ENCODE results near the gene GALNT6. TPM values are rescaled to one million over a fixed set of nuclear protein-coding genes. Genes with fewer than 3 reads are reported as not detected.
A peak's percentile ranks its signal among the peaks of the same experiment; 100 is the strongest.

The GALNT6 gene
- total RNA-seq, 4 donors from 2014 or later: 2.1 to 3.5 (median 2.4) TPM

GRCh38 chr12:51345681-51346080 is 45.5 kb downstream of the GALNT6 start:
- no peaks in the 10 kb centered on the region for H3K36me3 ChIP-seq
- no peak overlapping the region for H3K27ac ChIP-seq
- no peak for TF ChIP-seq CTCF (IDR thresholded peaks at IDR 0.05)
- no peak for TF ChIP-seq POLR2AphosphoS5 (IDR thresholded peaks at IDR 0.05)
- no peak for TF ChIP-seq POLR2A (IDR thresholded peaks at IDR 0.05)
- no peak for TF ChIP-seq EP300 (IDR thresholded peaks at IDR 0.05)
- H3K4me3 ChIP-seq: no peak overlapping the region
- no peak for ATAC-seq
- peaks cover 0 to 4% (median 3%) of the 10 kb centered on the region in 3 donors for H3K4me1 ChIP-seq
- no peaks in the 10 kb centered on the region for H3K27me3 ChIP-seq
- H3K9me3 ChIP-seq: no peaks in the 10 kb centered on the region
- WGBS, 2 donors (ENCODE audit: low coverage in 1 of 2): 60 to 78% methylated on average over 3 to 5 of the region's 7 CpGs

- 100% methylated on average over 1 to 2 of the region's 2 CpGs for WGBS, 2 donors (ENCODE audit: low coverage in 1 of 2)
- no peak overlapping the region for H3K27ac ChIP-seq
- H3K4me3 ChIP-seq: no peak overlapping the region
- H3K27me3 ChIP-seq: no peaks in the 10 kb centered on the region
- no peak for ATAC-seq
- peaks cover 0 to 4% (median 3%) of the 10 kb centered on the region in 3 donors for H3K4me1 ChIP-seq
- H3K36me3 ChIP-seq: no peaks in the 10 kb centered on the region
- H3K9me3 ChIP-seq: no peaks in the 10 kb centered on the region
- no peak for TF ChIP-seq CTCF (IDR thresholded peaks at IDR 0.05)
- TF ChIP-seq EP300 (IDR thresholded peaks at IDR 0.05): no peak
- no peak for TF ChIP-seq POLR2AphosphoS5 (IDR thresholded peaks at IDR 0.05)
- TF ChIP-seq POLR2A (IDR thresholded peaks at IDR 0.05): no peak
Observed at GRCh38 chr12:51343201-51343600, 48.0 kb downstream of the GALNT6 start.

- Histone ChIP-seq H3K36me3 (no peaks in the 10 kb centered on the region), H3K4me1 (peaks cover 0 to 4% (median 3%) of the 10 kb centered on the region in 3 donors), H3K4me3 (no peak overlapping the region), H3K9me3 (no peaks in the 10 kb centered on the region), H3K27ac (no peak overlapping the region), H3K27me3 (no peaks in the 10 kb centered on the region)
- ATAC-seq: no peak
- TF ChIP-seq CTCF (IDR thresholded peaks at IDR 0.05): no peak
- no peak for TF ChIP-seq EP300 (IDR thresholded peaks at IDR 0.05)
- no peak for TF ChIP-seq POLR2AphosphoS5 (IDR thresholded peaks at IDR 0.05)
- TF ChIP-seq POLR2A (IDR thresholded peaks at IDR 0.05): no peak
- 87 to 89% methylated on average over 5 to 6 of the region's 10 CpGs for WGBS, 2 donors (ENCODE audit: low coverage in 1 of 2)
Observed at GRCh38 chr12:51342416-51342815, 48.8 kb downstream of the GALNT6 start.

- WGBS, 2 donors (ENCODE audit: low coverage in 1 of 2): 18 to 24% methylated on average over 6 of the region's 9 CpGs
- H3K4me1 ChIP-seq: peaks cover 0 to 4% (median 3%) of the 10 kb centered on the region in 3 donors
Observed at GRCh38 chr12:51341251-51342007, 49.8 kb downstream of the GALNT6 start.

More at GRCh38 chr12:51341251-51342007, 49.8 kb downstream of the GALNT6 start:
- Histone ChIP-seq H3K9me3 (no peaks in the 10 kb centered on the region), H3K4me3 (peak overlapping the region in 1 of 2 donors; percentile 21), H3K27ac (peak overlapping the region in 1 of 4 donors; percentile 29), H3K27me3 (no peaks in the 10 kb centered on the region), H3K36me3 (no peaks in the 10 kb centered on the region)
- ATAC-seq: peak; percentile 79
- TF ChIP-seq POLR2A (IDR thresholded peaks at IDR 0.05) (no peak), CTCF (IDR thresholded peaks at IDR 0.05) (peak in 3 of 4 experiments; percentile 91 to 96 (median 94))
